Karpas-422 (cell line): Measurements from ENCODE around the gene FOXN1. TPM values are rescaled to one million over a fixed set of nuclear protein-coding genes. Genes with fewer than 3 reads are reported as not detected.

Experiments
- DNase-seq: peaks from one replicate; pipeline ENCODE4 v3.0.0-alpha.2; 2015
- H2AFZ ChIP-seq: fragments of 200-600 bp; sonication (generic); 2 replicates; pipeline ENCODE4 v1.6.1; 2014; ENCODE audit warnings: antibody characterized with exemption, low read length, mixed read lengths
- H3K27ac ChIP-seq: fragments of 200-600 bp; sonication (generic); 2 replicates; pipeline ENCODE4 v1.5.1; 2014; ENCODE audit warnings: mild to moderate bottlenecking, low read length, moderate library complexity
- H3K27me3 ChIP-seq: fragments of 200-600 bp; sonication (generic); 2 replicates; pipeline ENCODE4 v1.6.1; 2014; ENCODE audit warnings: low read length, mixed read lengths
- H3K36me3 ChIP-seq: fragments of 200-600 bp; sonication (generic); 2 replicates; pipeline ENCODE4 v1.6.1; 2014; ENCODE audit warnings: low read length, mixed read lengths; ENCODE audit not compliant: insufficient read depth
- H3K4me1 ChIP-seq: fragments of 200-600 bp; sonication (generic); 2 replicates; pipeline ENCODE4 v1.6.1; 2014; ENCODE audit warnings: mild to moderate bottlenecking, low read length, mixed read lengths
- H3K4me2 ChIP-seq: fragments of 200-600 bp; sonication (generic); 2 replicates; pipeline ENCODE4 v1.6.1; 2014; ENCODE audit warnings: low read length, low read depth, mild to moderate bottlenecking; ENCODE audit not compliant: poor library complexity, severe bottlenecking
- H3K4me3 ChIP-seq: fragments of 200-600 bp; sonication (generic); 2 replicates; pipeline ENCODE4 v1.5.1; 2014; ENCODE audit warnings: mild to moderate bottlenecking, antibody characterized with exemption, low read length, mixed read lengths
- H3K79me2 ChIP-seq: fragments of 200-600 bp; sonication (generic); 2 replicates; pipeline ENCODE4 v1.6.1; 2014; ENCODE audit warnings: mild to moderate bottlenecking, low read length, mixed read lengths
- H3K9ac ChIP-seq: fragments of 200-600 bp; sonication (generic); 2 replicates; pipeline ENCODE4 v1.6.0; 2014; ENCODE audit warnings: low read length
- H3K9me2 ChIP-seq: fragments of 200-600 bp; sonication (generic), shearing (Covaris generic); replicated peaks from 2 replicates; pipeline ENCODE4 v1.6.0; 2014; ENCODE audit warnings: mild to moderate bottlenecking, low read length, moderate library complexity; ENCODE audit not compliant: insufficient read depth
- H3K9me3 ChIP-seq: fragments of 300-700, 200-600 bp; sonication (generic); 2 replicates; pipeline ENCODE4 v1.6.1; 2014; ENCODE audit warnings: low read length, mixed read lengths
- H4K20me1 ChIP-seq: fragments of 200-600 bp; sonication (generic); 2 replicates; pipeline ENCODE4 v1.6.1; 2014; ENCODE audit warnings: mild to moderate bottlenecking, antibody characterized with exemption, low read length, low read depth; ENCODE audit not compliant: insufficient read depth
- total RNA-seq: library from RNA; depleted of rRNA; stranded (reverse); fragments of >200 nt; shearing (Covaris generic); gene quantifications from 2 replicates; pipeline ENCODE4 v1.2.3, GENCODE V29; 2014; ENCODE audit warnings: low replicate concordance

FOXN1 gene
- total RNA-seq, 1 experiment from 2014 or later: not detected

GRCh38 chr17:28536532-28537218 lies 30.5 kb downstream of the FOXN1 start:
- no peaks in the 10 kb centered on the region for H3K79me2 ChIP-seq
- H3K27ac ChIP-seq: no peak overlapping the region
- H3K4me1 ChIP-seq: no peaks in the 10 kb centered on the region
- H3K9me2 ChIP-seq: no peaks in the 10 kb centered on the region
- H3K4me2 ChIP-seq: no peak overlapping the region
- H3K4me3 ChIP-seq: no peak overlapping the region
- H3K27me3 ChIP-seq: no peaks in the 10 kb centered on the region
- H3K36me3 ChIP-seq: no peaks in the 10 kb centered on the region
- H2AFZ ChIP-seq: no peak overlapping the region
- H4K20me1 ChIP-seq: no peaks in the 10 kb centered on the region
- DNase-seq: no peak
- no peak overlapping the region for H3K9ac ChIP-seq
- no peaks in the 10 kb centered on the region for H3K9me3 ChIP-seq

- Histone ChIP-seq H3K79me2 (no peaks in the 10 kb centered on the region), H3K9me2 (no peaks in the 10 kb centered on the region), H3K27ac (no peak overlapping the region), H3K4me1 (no peaks in the 10 kb centered on the region), H3K4me3 (no peak overlapping the region), H3K9me3 (no peaks in the 10 kb centered on the region), H3K36me3 (no peaks in the 10 kb centered on the region), H3K27me3 (no peaks in the 10 kb centered on the region), H3K9ac (no peak overlapping the region), H3K4me2 (no peak overlapping the region), H2AFZ (no peak overlapping the region), H4K20me1 (no peaks in the 10 kb centered on the region)
- DNase-seq: no peak
Observed at GRCh38 chr17:28537219-28537610, 31.1 kb downstream of the FOXN1 start.

GRCh38 chr17:28538296-28538895 lies 32.2 kb downstream of the FOXN1 start:
- Histone ChIP-seq H3K79me2 (no peaks in the 10 kb centered on the region), H3K27ac (no peak overlapping the region), H3K9me2 (no peaks in the 10 kb centered on the region), H3K4me1 (no peaks in the 10 kb centered on the region), H3K9me3 (no peaks in the 10 kb centered on the region), H3K9ac (no peak overlapping the region), H2AFZ (no peak overlapping the region), H4K20me1 (no peaks in the 10 kb centered on the region), H3K4me2 (no peak overlapping the region), H3K4me3 (no peak overlapping the region), H3K36me3 (no peaks in the 10 kb centered on the region), H3K27me3 (no peaks in the 10 kb centered on the region)
- DNase-seq: no peak

GRCh38 chr17:28540231-28540630 lies 34.1 kb downstream of the FOXN1 start:
- Histone ChIP-seq H3K9ac (no peak overlapping the region), H3K4me2 (no peak overlapping the region), H3K9me2 (no peaks in the 10 kb centered on the region), H4K20me1 (no peaks in the 10 kb centered on the region), H3K9me3 (no peaks in the 10 kb centered on the region), H3K79me2 (no peaks in the 10 kb centered on the region), H3K4me3 (no peak overlapping the region), H3K27me3 (no peaks in the 10 kb centered on the region), H2AFZ (no peak overlapping the region), H3K27ac (no peak overlapping the region), H3K36me3 (no peaks in the 10 kb centered on the region), H3K4me1 (no peaks in the 10 kb centered on the region)
- no peak for DNase-seq

- no peak overlapping the region for H2AFZ ChIP-seq
- no peak overlapping the region for H3K4me2 ChIP-seq
- H3K9me2 ChIP-seq: no peaks in the 10 kb centered on the region
- H3K36me3 ChIP-seq: no peaks in the 10 kb centered on the region; the same call in 1 of the 2 replicates
- H3K4me1 ChIP-seq: no peaks in the 10 kb centered on the region
- H3K4me3 ChIP-seq: no peak overlapping the region
- no peaks in the 10 kb centered on the region for H3K27me3 ChIP-seq
- H3K79me2 ChIP-seq: no peaks in the 10 kb centered on the region
- H3K9me3 ChIP-seq: no peaks in the 10 kb centered on the region
- no peak for DNase-seq
- H4K20me1 ChIP-seq: no peaks in the 10 kb centered on the region
- no peak overlapping the region for H3K27ac ChIP-seq
- no peak overlapping the region for H3K9ac ChIP-seq
Observed at GRCh38 chr17:28541439-28541838, 35.3 kb downstream of the FOXN1 start.

- Histone ChIP-seq H3K79me2 (no peaks in the 10 kb centered on the region), H3K4me3 (no peak overlapping the region), H3K9ac (no peak overlapping the region), H3K4me2 (no peak overlapping the region), H3K27me3 (no peaks in the 10 kb centered on the region), H3K9me3 (no peaks in the 10 kb centered on the region), H2AFZ (no peak overlapping the region), H3K36me3 (no peaks in the 10 kb centered on the region; the same call in 1 of the 2 replicates), H3K27ac (no peak overlapping the region), H4K20me1 (no peaks in the 10 kb centered on the region; the same call in 1 of the 2 replicates), H3K9me2 (no peaks in the 10 kb centered on the region), H3K4me1 (peaks cover 16% of the 10 kb centered on the region)
- DNase-seq: no peak
Observed at GRCh38 chr17:28544402-28545140, 38.4 kb downstream of the FOXN1 start.

GRCh38 chr17:28545141-28545503 lies 39.0 kb downstream of the FOXN1 start:
- no peak overlapping the region for H3K9ac ChIP-seq
- H3K79me2 ChIP-seq: no peaks in the 10 kb centered on the region
- no peak overlapping the region for H3K4me2 ChIP-seq
- H3K9me2 ChIP-seq: no peaks in the 10 kb centered on the region
- no peaks in the 10 kb centered on the region for H3K9me3 ChIP-seq
- no peak overlapping the region for H3K4me3 ChIP-seq
- no peaks in the 10 kb centered on the region; the same call in 1 of the 2 replicates for H3K36me3 ChIP-seq
- H3K4me1 ChIP-seq: peaks cover 21% of the 10 kb centered on the region
- DNase-seq: no peak
- H2AFZ ChIP-seq: no peak overlapping the region
- no peak overlapping the region for H3K27ac ChIP-seq
- H4K20me1 ChIP-seq: no peaks in the 10 kb centered on the region; the same call in 1 of the 2 replicates
- H3K27me3 ChIP-seq: no peaks in the 10 kb centered on the region

GRCh38 chr17:28545787-28546415 lies 39.8 kb downstream of the FOXN1 start:
- Histone ChIP-seq H2AFZ (no peak overlapping the region), H3K4me2 (no peak overlapping the region), H3K27me3 (no peaks in the 10 kb centered on the region), H3K27ac (no peak overlapping the region), H3K79me2 (no peaks in the 10 kb centered on the region), H3K36me3 (no peaks in the 10 kb centered on the region; the same call in 1 of the 2 replicates), H3K9ac (no peak overlapping the region), H3K4me3 (no peak overlapping the region), H3K9me2 (no peaks in the 10 kb centered on the region), H3K4me1 (peaks cover 27% of the 10 kb centered on the region), H4K20me1 (peaks cover 6% of the 10 kb centered on the region; the same call in 1 of the 2 replicates), H3K9me3 (no peaks in the 10 kb centered on the region)
- DNase-seq: no peak
